Motor neuron (in vitro differentiated cells): ENCODE results near the gene LMF2. TPM values are rescaled to one million over a fixed set of nuclear protein-coding genes. Genes with fewer than 3 reads are reported as not detected.
A peak's percentile ranks its signal among the peaks of the same experiment; 100 is the strongest.

ENCODE experiments used
- ATAC-seq, 8 experiments: fragments of 200-7000 bp; cut with Tn5 transposase; replicated peaks in 6 of 8; 2 replicates each; pipeline ENCODE4 v1.8.0; 2021; ENCODE audit warnings: mild to moderate bottlenecking in 8 of 8, moderate library complexity in 8 of 8
- H3K27ac ChIP-seq, 2 donors: fragments of 250-450 bp; sonication (Bioruptor Pico); 2 replicates each; pipeline ENCODE4 v1.9.0; 2021; ENCODE audit warnings: antibody characterized with exemption in 2 of 2, mild to moderate bottlenecking in 2 of 2, moderate library complexity in 1 of 2
- H3K4me1 ChIP-seq, 2 donors: fragments of 250-450 bp; sonication (Bioruptor Pico); replicated peaks in 1 of 2; 2 replicates each; pipeline ENCODE4 v1.6.1; 2021; ENCODE audit warnings: antibody characterized with exemption in 2 of 2, mild to moderate bottlenecking in 2 of 2, moderate library complexity in 1 of 2
- H3K4me3 ChIP-seq, 5 donors: fragments of 250-450 bp; sonication (Bioruptor Pico); 2 replicates each; pipeline ENCODE4 v1.9.0; 2021; ENCODE audit warnings: antibody characterized with exemption in 5 of 5, mild to moderate bottlenecking in 5 of 5, moderate library complexity in 4 of 5
- WGBS, 10 experiments: fragments of 450-650 bp; shearing (Covaris generic); methylation state at CpG; one replicate each; pipeline ENCODE4 v1.0.0; 2022; 5-methylcytosine and 5-hydroxymethylcytosine counted together
- in situ Hi-C, 9 experiments: fragments of 400-800 bp; cut with MboI; loops; one replicate each; pipeline ENCODE4 v1.15.0; 2021; ENCODE audit warnings: low sequenced_read_pairs in 9 of 9, low pct_unique_long_range_greater_than_20kb in 2 of 9; ENCODE audit not compliant: unreplicated experiment in 9 of 9
- total RNA-seq, 8 experiments: library from RNA; unstranded; fragments of 300-600 nt; gene quantifications; 2 replicates each; pipeline versions ENCODE4 v1.2.3 to v1.2.4, GENCODE V29; 2022

LMF2 gene
- total RNA-seq, 8 experiments from 2014 or later, result 20.2 to 44.9 (median 39.9) TPM

DNA sequence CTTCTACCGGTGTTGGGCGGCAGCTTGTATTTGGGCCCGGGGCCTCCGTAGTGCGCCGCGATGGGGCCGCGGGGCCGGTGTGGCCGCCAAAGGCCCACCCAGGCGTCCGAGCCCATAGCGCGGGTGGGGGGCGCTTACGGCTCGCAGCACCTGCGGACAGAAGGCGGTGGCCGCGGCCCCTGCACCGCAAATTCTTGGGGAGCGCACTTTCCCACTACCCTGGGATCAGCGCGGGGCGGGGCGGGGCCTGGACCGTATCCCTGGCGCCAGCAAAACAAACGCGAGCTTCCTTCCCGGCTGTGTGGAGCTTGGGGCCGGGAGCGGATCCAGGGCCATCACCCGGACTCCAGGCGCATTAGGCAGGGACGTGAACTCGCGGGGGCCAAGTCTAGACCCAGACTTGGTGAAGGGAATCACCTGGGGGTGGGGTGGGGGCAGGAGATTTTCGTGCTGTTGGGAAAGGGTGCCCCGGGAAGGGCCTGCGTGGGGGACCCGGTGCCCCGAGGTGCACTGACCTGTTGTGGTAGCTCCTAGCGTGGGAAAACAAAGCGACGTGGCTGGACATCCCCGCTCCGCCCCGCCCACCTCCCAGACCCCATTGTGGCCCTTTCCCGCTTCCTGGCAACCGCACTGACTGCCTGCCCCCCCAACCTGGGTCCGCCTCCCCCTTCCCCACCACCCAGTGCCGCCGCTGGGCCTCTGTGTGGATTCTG, 24.6 kb upstream of the LMF2 start:
- H3K4me3 ChIP-seq, result peak overlapping the region; percentile 7 to 44 (median 27)
- no CpG with 5 or more reads among the region's 56 CpGs for WGBS, 10 experiments
- peak; percentile 33 to 74 (median 52) for ATAC-seq
- no peak overlapping the region for H3K27ac ChIP-seq
- in situ Hi-C loops, result no loop called here
- peaks cover 18 to 28% of the 10 kb centered on the region in 2 donors for H3K4me1 ChIP-seq

DNA sequence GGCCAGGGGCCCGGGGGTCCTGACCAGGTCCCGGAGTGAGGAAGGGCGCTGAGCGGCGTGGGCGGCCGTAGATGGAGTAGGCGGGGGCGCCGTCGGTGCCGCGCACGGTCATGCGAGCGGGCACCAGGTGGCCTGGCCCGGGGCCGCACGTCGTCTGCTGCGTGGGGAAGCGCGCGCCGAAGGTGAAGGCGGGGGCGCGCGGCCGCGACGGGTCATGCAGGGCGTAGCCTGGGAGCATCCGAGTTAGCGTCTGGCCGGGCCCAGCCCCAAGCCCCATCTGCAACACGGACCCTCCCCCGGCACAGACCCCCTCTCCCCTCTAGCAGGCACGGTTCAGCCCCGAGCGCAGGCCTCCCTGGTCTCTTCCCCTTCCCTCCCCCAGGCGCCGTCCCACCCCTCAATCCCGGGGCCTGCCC, 24.1 kb upstream of the LMF2 start:
- H3K4me3 ChIP-seq, result peak overlapping the region; percentile 7 to 44 (median 27)
- peaks cover 24 to 33% of the 10 kb centered on the region in 2 donors for H3K4me1 ChIP-seq
- peak; percentile 3 to 27 (median 14) for ATAC-seq
- WGBS, 10 experiments, result 10% methylated on average over 4 of the region's 44 CpGs; no CpG with 5 or more reads in 9 of the 10 experiments
- H3K27ac ChIP-seq, result no peak overlapping the region
- in situ Hi-C loops, result no loop called here

DNA sequence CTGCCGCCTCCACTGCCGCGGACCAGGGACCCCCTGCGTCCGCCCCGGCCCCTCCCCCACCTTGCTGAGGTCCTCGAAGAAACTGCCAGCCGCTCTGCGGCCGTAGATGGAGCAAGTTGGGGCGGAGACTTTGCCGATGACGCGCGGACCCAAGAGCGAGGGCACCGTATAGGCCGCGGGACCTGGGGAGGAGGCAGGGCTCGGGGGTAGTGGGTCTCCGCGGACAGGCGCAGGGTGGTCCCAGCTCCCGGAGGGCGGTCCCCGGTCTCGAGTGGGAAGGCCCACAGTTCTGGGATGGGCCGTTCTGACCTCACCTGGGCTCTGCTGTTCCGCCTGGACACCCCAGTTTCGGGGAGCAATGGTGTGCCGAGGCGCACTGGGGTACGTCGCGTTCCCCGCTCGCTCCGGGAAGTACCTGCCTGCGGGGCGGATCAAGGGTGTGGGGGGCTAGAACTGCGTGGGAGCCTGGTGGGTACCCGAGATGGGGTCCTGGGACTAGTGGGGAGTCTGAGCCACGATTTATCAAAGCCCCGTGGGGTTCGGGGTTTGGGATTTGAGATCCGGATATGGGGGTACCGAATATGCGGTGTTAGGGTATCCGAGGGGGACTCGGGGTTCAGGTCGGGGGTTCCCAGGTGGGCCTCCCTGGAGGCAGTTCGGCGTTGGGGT, 23.5 kb upstream of the LMF2 start:
- ATAC-seq, result peak in 4 of 8 experiments; percentile 0 to 17 (median 4)
- H3K4me1 ChIP-seq, result peaks cover 24 to 33% of the 10 kb centered on the region in 2 donors
- H3K4me3 ChIP-seq, result peak overlapping the region in 3 of 5 donors; percentile 27 to 44 (median 36)
- H3K27ac ChIP-seq, result no peak overlapping the region
- WGBS, 10 experiments, result 1% methylated on average over 15 of the region's 53 CpGs; no CpG with 5 or more reads in 9 of the 10 experiments
- in situ Hi-C loops, result no loop called here

DNA sequence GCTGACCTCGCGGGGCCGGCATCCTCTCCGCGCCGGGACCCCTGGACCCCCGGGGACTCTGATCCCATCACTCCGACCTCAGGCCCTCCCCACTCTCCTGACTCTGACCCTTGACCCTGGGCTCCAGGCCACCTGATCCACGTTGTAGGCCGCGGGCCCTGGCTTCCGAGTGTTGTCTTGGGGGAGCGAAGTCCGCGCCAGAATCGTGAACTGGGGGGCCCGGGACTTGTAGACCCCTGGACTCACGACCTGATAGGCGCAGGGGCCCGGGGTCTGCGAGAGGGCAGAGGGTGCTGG, 23.0 kb upstream of the LMF2 start:
- 20% methylated on average over 1 of the region's 21 CpGs; no CpG with 5 or more reads in 9 of the 10 experiments for WGBS, 10 experiments
- Histone ChIP-seq H3K4me1 (peaks cover 24 to 33% of the 10 kb centered on the region in 2 donors), H3K27ac (no peak overlapping the region), H3K4me3 (peak overlapping the region in 3 of 5 donors; percentile 27 to 44 (median 36))
- ATAC-seq, result no peak
- in situ Hi-C loops, result no loop called here

DNA sequence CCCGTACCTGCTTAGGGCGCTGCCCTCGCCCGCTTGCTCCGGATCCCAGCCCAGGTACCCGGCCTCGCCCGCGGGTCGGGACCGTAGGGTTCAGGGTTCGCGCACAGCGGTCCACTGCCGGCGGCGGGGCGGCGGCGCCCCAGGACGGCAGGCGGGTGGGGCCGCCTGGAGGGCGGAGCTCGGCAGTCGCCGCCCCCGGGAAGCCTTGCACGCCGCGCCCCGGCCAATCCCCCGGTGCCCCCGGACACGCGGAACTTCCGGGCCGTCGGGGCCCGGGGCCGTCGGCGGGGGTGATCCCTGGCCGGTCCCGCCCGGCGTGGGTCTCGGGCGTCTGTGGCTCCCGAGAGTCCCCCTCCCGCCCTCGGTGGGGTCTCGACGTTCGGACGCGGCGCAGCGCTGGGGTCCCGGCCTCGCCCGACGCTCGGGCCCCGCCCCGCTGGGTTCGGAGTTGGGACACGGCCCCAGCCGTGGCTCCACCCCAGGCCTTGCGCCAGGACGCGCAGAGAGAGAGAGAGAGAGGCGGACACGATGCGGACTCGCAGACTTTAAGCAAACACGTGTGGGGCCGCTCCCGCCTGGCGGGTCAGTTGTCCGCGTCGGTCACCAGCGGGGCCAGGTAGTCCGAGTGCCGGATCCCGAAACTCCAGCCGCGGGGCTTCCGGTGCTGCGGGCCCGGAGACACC, 22.5 kb upstream of the LMF2 start, which contains the start of gene TYMP:
TYMP (minus strand) TSS at position 116 of the 683 bp plus-strand sequence. CDS start 303 bp downstream, outside the sequence.
- peak in 5 of 8 experiments; percentile 7 to 29 (median 10) for ATAC-seq
- 20% methylated on average over 1 of the region's 92 CpGs; no CpG with 5 or more reads in 9 of the 10 experiments for WGBS, 10 experiments
- Histone ChIP-seq H3K4me1 (peaks cover 24 to 33% of the 10 kb centered on the region in 2 donors), H3K27ac (no peak within 1 kb of the TSS), H3K4me3 (peak within 1 kb of the TSS in 3 of 5 donors; percentile 27 to 44 (median 36))
- in situ Hi-C loops, result no loop called here

DNA sequence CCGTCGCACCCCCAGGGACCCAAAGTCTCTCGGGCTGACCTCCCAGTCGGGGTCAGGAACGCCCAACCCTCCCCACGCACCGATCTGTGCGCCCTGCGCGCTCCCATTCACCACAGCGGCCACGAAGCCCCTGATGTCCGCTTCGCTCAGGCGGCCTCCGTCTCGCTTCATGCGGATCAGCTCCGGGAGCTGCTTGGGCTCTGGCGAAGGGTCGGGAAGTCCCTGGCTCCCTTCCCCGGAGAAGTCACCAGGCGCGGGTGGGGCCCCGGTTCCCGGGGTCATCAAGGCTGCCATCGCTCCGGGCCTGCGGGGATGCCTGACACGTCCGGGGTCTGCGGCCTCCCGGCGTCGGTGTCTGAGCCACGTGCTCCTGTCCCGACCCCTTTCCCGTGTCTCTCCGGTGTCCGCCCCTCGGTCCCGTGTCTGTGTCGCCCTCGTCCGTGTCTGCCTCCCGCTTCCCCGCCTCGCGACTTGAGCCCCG, 22.0 kb upstream of the LMF2 start:
- WGBS, 10 experiments, result 31% methylated on average over 11 of the region's 50 CpGs; no CpG with 5 or more reads in 9 of the 10 experiments
- in situ Hi-C loops, result no loop called here
- peaks cover 27 to 36% of the 10 kb centered on the region in 2 donors for H3K4me1 ChIP-seq
- peak overlapping the region in 2 of 5 donors; percentile 27 to 44 for H3K4me3 ChIP-seq
- no peak overlapping the region for H3K27ac ChIP-seq
- no peak for ATAC-seq

DNA sequence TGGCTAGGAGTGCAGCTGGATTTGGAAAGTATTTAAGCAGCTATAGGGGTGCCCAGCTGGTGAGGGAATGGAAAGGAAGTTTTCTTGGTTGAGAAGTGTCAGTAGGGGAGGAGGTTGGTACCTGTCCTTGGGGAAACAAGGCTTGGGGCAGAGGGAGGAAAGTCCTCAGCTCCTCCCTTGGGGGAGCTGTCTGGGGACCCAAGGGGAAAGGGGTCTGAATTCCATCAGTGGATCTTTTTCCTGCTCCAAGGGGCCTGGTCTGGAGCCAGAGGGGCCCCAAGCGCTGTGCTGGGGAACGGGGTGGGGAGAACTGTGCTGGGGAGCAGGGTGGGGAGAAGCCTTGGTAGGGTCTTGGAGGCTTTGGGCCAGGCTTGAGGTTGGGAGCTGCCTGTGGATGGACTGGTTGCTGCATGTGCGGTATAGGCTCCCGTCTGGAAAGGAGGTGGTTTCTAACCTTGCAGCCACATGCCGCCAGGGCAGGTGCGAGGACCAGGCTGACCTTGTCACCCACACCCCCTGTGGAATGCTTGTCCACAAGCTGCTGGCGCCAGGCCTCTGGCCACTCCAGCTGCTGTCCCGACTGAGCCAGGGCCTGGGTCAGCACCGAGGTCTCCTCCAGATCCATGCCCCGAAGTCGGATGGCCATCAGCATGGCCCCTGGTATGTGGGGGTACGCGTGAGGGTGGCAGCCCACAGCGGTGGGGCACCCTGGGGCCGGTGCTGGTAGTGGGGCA, 21.3 kb upstream of the LMF2 start:
- no peak overlapping the region for H3K27ac ChIP-seq
- WGBS, 10 experiments, result 20 to 42% (median 20%) methylated on average over 1 to 8 of the region's 15 CpGs; no CpG with 5 or more reads in 7 of the 10 experiments
- in situ Hi-C loops, result no loop called here

DNA sequence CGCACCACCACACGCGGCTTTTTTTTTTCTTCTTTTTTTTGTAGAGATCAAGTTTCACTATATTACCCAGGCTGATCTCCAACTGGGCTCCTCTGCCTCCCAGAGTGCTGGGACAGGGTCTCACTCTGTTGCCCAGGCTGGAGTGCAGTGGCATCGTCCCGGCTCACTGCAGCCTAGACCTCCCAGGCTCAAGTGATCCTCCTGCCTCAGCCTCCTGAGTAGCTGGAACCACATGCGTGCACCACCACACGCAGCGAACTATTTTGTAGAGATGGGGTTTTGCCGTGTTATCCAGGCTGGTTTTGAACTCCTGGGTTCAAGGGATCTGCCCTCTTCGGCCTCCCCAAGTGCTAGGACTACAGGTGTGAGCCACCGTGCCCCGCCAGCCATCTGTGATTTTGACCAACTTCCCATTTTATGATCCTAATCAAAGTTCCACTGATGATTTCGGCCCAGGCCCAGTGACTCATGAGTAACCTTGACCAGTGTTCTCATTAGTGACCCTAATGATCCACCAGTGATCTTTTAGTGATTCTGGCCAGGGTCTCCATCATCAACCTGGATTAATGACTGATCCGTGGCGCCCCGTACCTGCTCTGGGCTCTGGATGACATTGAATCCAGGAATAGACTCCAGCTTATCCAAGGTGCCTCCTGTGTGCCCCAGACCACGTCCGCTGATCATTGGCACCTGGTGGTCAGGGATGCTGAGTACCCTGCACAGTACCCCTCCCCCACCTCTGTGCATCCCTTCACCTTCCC, 20.6 kb upstream of the LMF2 start:
- in situ Hi-C loops, result no loop called here
- Histone ChIP-seq H3K4me1 (peaks cover 29 to 40% of the 10 kb centered on the region in 2 donors), H3K4me3 (no peak overlapping the region), H3K27ac (no peak overlapping the region)
- no peak for ATAC-seq
- 84 to 100% (median 93%) methylated on average over 1 to 7 of the region's 18 CpGs; no CpG with 5 or more reads in 1 of the 10 experiments for WGBS, 10 experiments

More for the DNA sequence above, 21.3 kb upstream of the LMF2 start:
- H3K4me1 ChIP-seq, result peaks cover 29 to 40% of the 10 kb centered on the region in 2 donors
- H3K4me3 ChIP-seq, result peak overlapping the region in 1 of 5 donors; percentile 44
- no peak for ATAC-seq

DNA sequence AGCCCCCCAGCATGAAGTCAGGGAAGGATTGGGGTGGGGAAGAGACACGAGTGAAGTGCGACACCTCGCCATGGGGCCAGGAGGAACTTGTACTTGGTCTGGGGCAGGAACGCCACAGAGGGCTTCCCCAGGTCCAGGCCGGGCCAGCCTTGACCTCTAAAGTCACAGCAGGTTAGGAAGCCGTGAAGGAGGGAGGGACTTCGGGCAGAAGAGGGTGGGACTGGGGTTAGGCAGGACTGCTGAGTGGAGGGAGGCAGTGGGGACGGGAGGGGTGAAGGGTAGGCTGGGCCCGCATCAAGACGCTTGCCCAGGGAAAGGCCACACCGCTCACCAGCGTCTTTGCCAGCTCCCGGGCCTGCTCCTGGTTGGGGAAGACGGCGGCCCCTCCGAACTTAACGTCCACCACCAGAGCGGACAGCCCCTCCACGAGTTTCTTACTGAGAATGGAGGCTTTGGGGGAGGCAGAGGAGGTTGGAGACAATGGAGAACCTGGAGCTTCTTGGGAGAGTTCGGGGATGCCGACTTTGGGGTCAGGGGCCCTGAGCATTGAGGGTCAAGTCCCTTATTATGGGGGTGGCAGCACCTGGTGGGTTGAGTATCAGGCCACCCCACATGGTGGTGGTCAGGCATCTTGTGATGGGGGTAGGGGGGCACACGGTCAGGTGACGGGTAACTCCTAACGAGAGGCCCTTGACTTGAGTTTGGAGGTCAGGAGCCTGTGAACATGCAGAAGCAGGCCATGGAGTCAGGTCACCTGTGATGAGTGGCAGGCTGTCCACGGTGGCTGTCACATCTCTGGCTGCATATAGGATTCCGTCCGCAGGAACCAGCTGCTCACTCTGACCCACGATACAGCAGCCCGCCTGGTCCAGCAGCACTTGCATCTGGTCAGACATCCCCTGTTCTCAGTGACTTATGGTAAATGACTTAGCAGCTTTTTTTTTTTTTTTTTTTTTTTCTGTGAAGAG, 19.6 kb upstream of the LMF2 start:
- in situ Hi-C loops, result no loop called here
- Histone ChIP-seq H3K27ac (peak overlapping the region; percentile 87 to 89), H3K4me3 (peak overlapping the region; percentile 58 to 79 (median 69)), H3K4me1 (peaks cover 26 to 34% of the 10 kb centered on the region in 2 donors)
- peak in 2 of 8 experiments; percentile 0 for ATAC-seq
- WGBS, 10 experiments, result 0 to 92% (median 62%) methylated on average over 1 to 5 of the region's 29 CpGs; no CpG with 5 or more reads in 4 of the 10 experiments

DNA sequence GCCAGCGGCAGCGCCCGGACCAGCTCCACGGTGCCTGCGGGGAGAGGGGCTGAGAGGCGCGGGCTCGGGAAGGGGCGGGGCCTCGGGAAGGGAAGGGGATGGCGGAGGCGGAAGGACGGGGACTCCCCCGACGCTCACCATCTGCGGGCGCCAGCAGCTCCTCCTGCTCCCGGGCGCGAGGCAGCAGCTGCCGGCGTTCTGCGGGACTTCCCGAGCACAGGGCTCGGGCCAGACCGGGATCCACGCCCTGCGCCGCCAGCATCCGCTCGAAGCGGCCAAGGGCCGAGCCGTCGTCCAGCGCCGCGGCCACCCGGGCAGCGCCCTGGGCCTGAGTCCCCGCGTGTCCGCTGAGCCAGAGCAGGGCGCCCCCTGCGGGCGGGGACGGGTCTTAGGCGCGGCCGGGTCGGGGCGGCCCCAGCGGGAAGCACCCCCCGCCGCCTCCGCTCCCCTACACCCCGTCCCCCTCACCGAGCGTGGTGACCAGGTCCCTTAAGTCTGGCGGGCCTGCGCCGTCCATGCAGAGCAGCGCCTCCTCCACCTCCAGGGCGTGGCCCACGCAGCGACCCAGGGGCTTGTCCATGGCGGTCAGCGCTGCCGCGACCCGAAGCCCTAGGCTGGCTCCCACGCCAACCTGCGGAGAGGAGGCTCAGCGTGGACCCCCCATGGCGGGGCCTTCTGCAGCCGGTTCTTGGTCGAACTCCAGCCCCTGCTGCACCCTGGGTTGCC, 18.8 kb upstream of the LMF2 start:
- Histone ChIP-seq H3K4me1 (peaks cover 23 to 26% of the 10 kb centered on the region in 2 donors), H3K27ac (peak overlapping the region; percentile 87 to 89), H3K4me3 (peak overlapping the region; percentile 58 to 79 (median 69))
- in situ Hi-C loops, result no loop called here
- WGBS, 10 experiments, result 0 to 2% methylated on average over 2 to 12 of the region's 77 CpGs; no CpG with 5 or more reads in 8 of the 10 experiments
- ATAC-seq, result peak; percentile 12 to 73 (median 40)

DNA sequence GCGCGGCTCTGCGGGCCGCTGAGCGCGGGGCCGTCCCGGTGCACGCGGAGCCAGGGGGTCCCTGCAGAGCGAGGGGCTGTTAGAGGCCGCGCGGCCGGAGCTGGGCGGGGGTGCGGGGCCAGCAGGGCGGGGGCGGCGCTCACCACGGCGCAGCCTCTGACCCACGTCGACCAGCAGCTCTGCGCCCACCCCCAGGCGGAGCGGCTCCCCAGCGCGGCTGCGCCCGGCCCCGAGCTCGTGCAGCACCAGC, 18.3 kb upstream of the LMF2 start:
- no CpG with 5 or more reads among the region's 33 CpGs for WGBS, 10 experiments
- Histone ChIP-seq H3K27ac (peak overlapping the region; percentile 87 to 89), H3K4me3 (peak overlapping the region; percentile 58 to 79 (median 69)), H3K4me1 (peaks cover 19 to 21% of the 10 kb centered on the region in 2 donors)
- in situ Hi-C loops, result no loop called here
- peak in 3 of 8 experiments; percentile 63 to 71 (median 64) for ATAC-seq
